Osteoblast (primary cell): ENCODE results near the gene ARX. TPM values are rescaled to one million over a fixed set of nuclear protein-coding genes. Genes with fewer than 3 reads are reported as not detected.

Experiments
- DNase-seq: peaks from one replicate; pipeline ENCODE4 v3.0.0; 2011; ENCODE audit warnings: low spot score, mixed read lengths; ENCODE audit not compliant: insufficient read length; ENCODE audit errors: missing footprints
- H2AFZ ChIP-seq: 2 replicates; pipeline ENCODE4 v1.6.0; 2011; ENCODE audit warnings: mild to moderate bottlenecking, low read length
- H3K27ac ChIP-seq: 2 replicates; pipeline ENCODE4 v1.5.1; 2011; ENCODE audit warnings: mild to moderate bottlenecking, low read depth, low read length, moderate library complexity
- H3K27me3 ChIP-seq: 2 replicates; pipeline ENCODE4 v1.6.0; 2012; ENCODE audit warnings: mild to moderate bottlenecking, control low read depth, inconsistent platforms, low read length, moderate library complexity; ENCODE audit not compliant: insufficient read depth
- H3K36me3 ChIP-seq: 2 replicates; pipeline ENCODE4 v1.5.1; 2011; ENCODE audit warnings: mild to moderate bottlenecking, low read length, control low read depth, moderate library complexity; ENCODE audit not compliant: insufficient read depth
- H3K4me1 ChIP-seq: 2 replicates; pipeline ENCODE4 v1.5.1; 2011; ENCODE audit warnings: mild to moderate bottlenecking, low read length, control low read depth, moderate library complexity; ENCODE audit not compliant: insufficient read depth
- H3K4me2 ChIP-seq: 2 replicates; pipeline ENCODE4 v1.6.0; 2011; ENCODE audit warnings: mild to moderate bottlenecking, low read length; ENCODE audit not compliant: insufficient read depth
- H3K4me3 ChIP-seq: fragments of 200-600 bp; sonication (generic); 3 replicates; pipeline ENCODE4 v1.5.1; 2012; ENCODE audit warnings: mild to moderate bottlenecking, low read length, inconsistent platforms; ENCODE audit not compliant: insufficient read depth
- H3K79me2 ChIP-seq: 2 replicates; pipeline ENCODE4 v1.6.0; 2012; ENCODE audit warnings: mild to moderate bottlenecking, low read length, control low read depth, inconsistent platforms; ENCODE audit not compliant: insufficient read depth
- H3K9me3 ChIP-seq: 2 replicates; pipeline ENCODE4 v1.5.1; 2011; ENCODE audit warnings: low read depth, low read length, control low read depth
- H4K20me1 ChIP-seq: 2 replicates; pipeline ENCODE4 v1.6.0; 2012; ENCODE audit warnings: mild to moderate bottlenecking, low read length, control low read depth; ENCODE audit not compliant: insufficient read depth
- CTCF ChIP-seq: IDR thresholded peaks from 2 replicates; pipeline ENCODE4 v1.5.1; 2011; ENCODE audit warnings: mild to moderate bottlenecking, low read depth, low read length, moderate library complexity; ENCODE audit errors: extremely low read depth
- small RNA-seq: library from RNA; depleted of rRNA; stranded (forward); fragments of <200 nt; gene quantifications from one replicate; pipeline ENCODE3, GENCODE V24; 2012
- total RNA-seq: library from RNA; depleted of rRNA; stranded (reverse); fragments of >200 nt; gene quantifications from 2 replicates; pipeline ENCODE4 v1.2.3, GENCODE V29; 2012

ARX gene
- total RNA-seq, 1 donor = not detected

GRCh38 chrX:24956828-24957227 lies 58.9 kb downstream of the ARX start:
- H3K79me2 ChIP-seq = no peaks in the 10 kb centered on the region

GRCh38 chrX:24955372-24955930 lies 60.3 kb downstream of the ARX start:
- Histone ChIP-seq H3K36me3 (no peaks in the 10 kb centered on the region), H3K27me3 (no peaks in the 10 kb centered on the region), H3K79me2 (no peaks in the 10 kb centered on the region), H3K9me3 (no peaks in the 10 kb centered on the region), H2AFZ (no peak overlapping the region), H3K4me3 (no peak overlapping the region), H3K4me2 (no peak overlapping the region), H4K20me1 (no peaks in the 10 kb centered on the region), H3K27ac (no peak overlapping the region), H3K4me1 (no peaks in the 10 kb centered on the region)
- no peak for DNase-seq
- no peak for TF ChIP-seq CTCF

More at GRCh38 chrX:24956828-24957227, 58.9 kb downstream of the ARX start:
- Histone ChIP-seq H3K27me3 (no peaks in the 10 kb centered on the region), H2AFZ (no peak overlapping the region), H3K4me3 (no peak overlapping the region), H3K36me3 (no peaks in the 10 kb centered on the region), H3K27ac (no peak overlapping the region), H3K9me3 (no peaks in the 10 kb centered on the region), H3K4me2 (no peak overlapping the region), H4K20me1 (no peaks in the 10 kb centered on the region), H3K4me1 (no peaks in the 10 kb centered on the region)
- TF ChIP-seq CTCF = no peak
- no peak for DNase-seq

GRCh38 chrX:24954732-24955131 lies 61.0 kb downstream of the ARX start:
- H3K4me1 ChIP-seq = no peaks in the 10 kb centered on the region
- no peaks in the 10 kb centered on the region for H4K20me1 ChIP-seq
- no peak for DNase-seq
- no peaks in the 10 kb centered on the region for H3K36me3 ChIP-seq
- H2AFZ ChIP-seq = peak overlapping the region; percentile 10
- no peak overlapping the region for H3K4me2 ChIP-seq
- no peak for TF ChIP-seq CTCF
- H3K27me3 ChIP-seq = no peaks in the 10 kb centered on the region
- no peaks in the 10 kb centered on the region for H3K79me2 ChIP-seq
- no peaks in the 10 kb centered on the region for H3K9me3 ChIP-seq
- no peak overlapping the region for H3K27ac ChIP-seq
- no peak overlapping the region for H3K4me3 ChIP-seq

Small RNA genes within 50 kb of the gene (small RNA-seq; reads per million reads assigned to genes)
- not detected for gene RN7SL91P
